ENCODE results near the gene SLC27A5. TPM values are rescaled to one million over a fixed set of nuclear protein-coding genes. Genes with fewer than 3 reads are reported as not detected.
"Not testable (repeated sequence)": the region's sequence is repeated elsewhere in the genome, so short reads cannot be mapped to it uniquely, and the experiment has no call there.

SLC27A5 gene
- polyA plus RNA-seq, 6 donors from 2014 or later: 12.0 to 17.8 (median 12.7) TPM

DNA sequence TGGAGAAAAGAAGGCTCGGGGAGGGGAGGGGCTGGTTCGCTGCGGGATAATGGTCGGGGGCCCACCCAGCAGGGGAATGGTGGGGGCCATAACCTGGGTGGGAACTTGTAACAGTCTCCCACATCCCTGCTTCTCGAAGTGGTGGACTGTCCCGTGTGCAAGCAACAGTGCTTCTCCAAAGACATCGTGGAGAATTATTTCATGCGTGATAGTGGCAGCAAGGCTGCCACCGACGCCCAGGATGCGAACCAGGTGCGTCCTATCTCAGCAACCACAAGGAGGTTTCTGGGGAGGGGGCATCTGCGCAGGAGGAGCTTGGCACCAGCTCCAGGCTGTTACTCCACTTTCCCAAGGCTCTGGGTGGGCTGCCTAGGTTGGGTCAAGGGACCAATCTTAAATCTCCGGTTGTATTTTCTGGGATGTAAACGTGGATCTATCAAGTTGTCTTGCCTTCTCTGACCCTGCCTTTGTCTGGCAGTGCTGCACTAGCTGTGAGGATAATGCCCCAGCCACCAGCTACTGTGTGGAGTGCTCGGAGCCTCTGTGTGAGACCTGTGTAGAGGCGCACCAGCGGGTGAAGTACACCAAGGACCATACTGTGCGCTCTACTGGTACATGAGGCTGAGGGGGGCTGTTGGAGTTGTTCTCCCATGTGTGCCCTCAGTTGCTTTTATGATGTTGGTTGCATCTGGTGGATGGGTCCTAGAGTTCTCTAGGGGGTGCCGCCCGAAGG lies 33.7 kb upstream of the SLC27A5 start:
- peak overlapping the region; percentile 86 to 96 (median 92) for H3K4me3 Mint-ChIP-seq

DNA sequence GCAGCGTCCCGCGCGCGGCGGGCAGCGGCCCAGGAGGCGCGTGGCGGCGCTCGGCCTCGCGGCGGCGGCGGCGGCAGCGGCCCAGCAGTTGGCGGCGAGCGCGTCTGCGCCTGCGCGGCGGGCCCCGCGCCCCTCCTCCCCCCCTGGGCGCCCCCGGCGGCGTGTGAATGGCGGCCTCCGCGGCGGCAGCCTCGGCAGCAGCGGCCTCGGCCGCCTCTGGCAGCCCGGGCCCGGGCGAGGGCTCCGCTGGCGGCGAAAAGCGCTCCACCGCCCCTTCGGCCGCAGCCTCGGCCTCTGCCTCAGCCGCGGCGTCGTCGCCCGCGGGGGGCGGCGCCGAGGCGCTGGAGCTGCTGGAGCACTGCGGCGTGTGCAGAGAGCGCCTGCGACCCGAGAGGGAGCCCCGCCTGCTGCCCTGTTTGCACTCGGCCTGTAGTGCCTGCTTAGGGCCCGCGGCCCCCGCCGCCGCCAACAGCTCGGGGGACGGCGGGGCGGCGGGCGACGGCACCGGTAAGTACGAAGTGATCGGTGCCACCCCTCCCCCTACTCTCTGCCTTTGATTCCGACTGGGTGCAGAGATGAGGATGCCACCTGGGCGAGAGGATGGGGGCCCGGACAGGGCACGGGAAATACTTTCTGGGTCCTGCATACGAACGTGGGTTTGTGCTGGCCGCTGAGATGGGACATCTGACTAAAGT lies 32.9 kb upstream of the SLC27A5 start:
- Mint-ChIP-seq H3K4me3 (peak overlapping the region; percentile 91 to 99 (median 94)), H3K27ac (peak overlapping the region in 5 of 6 donors; percentile 80 to 99 (median 88)), H3K36me3 (peaks cover 0 to 13% of the 10 kb centered on the region in 2 donors), H3K4me1 (peaks cover 31 to 41% (median 35%) of the 10 kb centered on the region in 3 donors), H3K27me3 (peaks cover 5 to 9% (median 8%) of the 10 kb centered on the region in 3 donors), H3K9me3 (peaks cover 0 to 4% (median 0%) of the 10 kb centered on the region in 7 donors)
- DNase-seq (no peak), ATAC-seq (ENCODE audit: low read depth in 2 of 2) (peak; percentile 44)

More for the DNA sequence above, 33.7 kb upstream of the SLC27A5 start:
- DNase-seq (no peak), ATAC-seq (ENCODE audit: low read depth in 2 of 2) (no peak)
- H3K9me3 Mint-ChIP-seq: peaks cover 0 to 4% (median 0%) of the 10 kb centered on the region in 7 donors
- peaks cover 0 to 13% of the 10 kb centered on the region in 2 donors for H3K36me3 Mint-ChIP-seq
- peaks cover 5 to 8% (median 7%) of the 10 kb centered on the region in 3 donors for H3K27me3 Mint-ChIP-seq
- H3K4me1 Mint-ChIP-seq: peaks cover 34 to 41% (median 34%) of the 10 kb centered on the region in 3 donors
- peak overlapping the region; percentile 80 to 93 (median 88) for H3K27ac Mint-ChIP-seq

GRCh38 chr19:58543826-58544590 lies 32.2 kb upstream of the SLC27A5 start, which contains the start of gene TRIM28:
TRIM28 (plus strand) TSS chr19:58544064; CDS start chr19:58544758, 694 bp downstream.
- H3K4me1 Mint-ChIP-seq: peaks cover 31 to 43% (median 42%) of the 10 kb centered on the region in 3 donors
- peaks cover 0 to 4% (median 0%) of the 10 kb centered on the region in 7 donors for H3K9me3 Mint-ChIP-seq
- ATAC-seq (ENCODE audit: low read depth in 2 of 2): peak; percentile 89 to 91

DNA sequence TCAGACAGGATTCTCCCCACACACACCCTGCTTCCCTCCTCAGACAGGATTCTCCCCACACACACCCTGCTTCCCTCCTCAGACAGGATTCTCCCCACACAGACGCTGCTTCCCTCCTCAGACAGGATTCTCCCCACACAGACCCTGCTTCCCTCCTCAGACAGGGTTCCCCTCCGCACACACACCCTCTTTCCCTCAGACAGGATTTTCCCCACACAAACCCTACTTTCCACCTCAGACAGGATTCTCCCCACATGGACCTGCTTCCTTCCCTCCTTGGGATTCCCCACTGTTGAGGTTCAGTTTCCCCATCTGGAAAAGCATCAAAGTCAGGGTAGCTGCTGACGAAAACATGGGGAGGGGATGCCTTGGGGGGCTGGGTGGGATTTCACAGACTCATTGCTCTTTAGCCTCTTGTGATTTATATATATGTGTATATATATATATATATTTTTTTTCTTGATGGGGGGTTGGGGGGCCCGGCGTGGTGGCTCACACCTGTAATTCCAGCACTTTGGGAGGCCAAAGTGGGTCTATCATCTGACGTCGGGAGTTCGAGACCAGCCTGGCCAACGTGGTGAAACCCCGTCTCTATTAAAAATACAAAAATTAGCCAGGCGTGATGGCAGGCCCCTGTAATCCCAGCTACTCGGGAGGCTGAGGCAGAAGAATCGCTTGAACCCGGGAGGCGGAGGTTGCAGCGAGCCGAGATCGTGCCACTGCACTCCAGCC lies 31.0 kb upstream of the SLC27A5 start:
- Mint-ChIP-seq H3K4me1 (peaks cover 35 to 52% (median 43%) of the 10 kb centered on the region in 3 donors), H3K4me3 (peak overlapping the region in 4 of 8 donors; percentile 16 to 99 (median 68)), H3K27ac (peak overlapping the region in 5 of 6 donors; percentile 16 to 99 (median 44)), H3K27me3 (peaks cover 5 to 22% (median 21%) of the 10 kb centered on the region in 3 donors)
- H3K9me3 Mint-ChIP-seq; ATAC-seq (ENCODE audit: low read depth in 2 of 2); DNase-seq; H3K36me3 Mint-ChIP-seq: not testable (repeated sequence)

More at GRCh38 chr19:58543826-58544590, 32.2 kb upstream of the SLC27A5 start, which contains the start of gene TRIM28:
- DNase-seq: peak; percentile 100
- peak within 1 kb of the TSS; percentile 99 to 100 (median 100) for H3K27ac Mint-ChIP-seq
- peaks cover 5 to 16% (median 15%) of the 10 kb centered on the region in 3 donors for H3K27me3 Mint-ChIP-seq
- H3K36me3 Mint-ChIP-seq: peaks cover 0 to 13% of the 10 kb centered on the region in 2 donors
- H3K4me3 Mint-ChIP-seq: peak within 1 kb of the TSS; percentile 93 to 99 (median 96)

DNA sequence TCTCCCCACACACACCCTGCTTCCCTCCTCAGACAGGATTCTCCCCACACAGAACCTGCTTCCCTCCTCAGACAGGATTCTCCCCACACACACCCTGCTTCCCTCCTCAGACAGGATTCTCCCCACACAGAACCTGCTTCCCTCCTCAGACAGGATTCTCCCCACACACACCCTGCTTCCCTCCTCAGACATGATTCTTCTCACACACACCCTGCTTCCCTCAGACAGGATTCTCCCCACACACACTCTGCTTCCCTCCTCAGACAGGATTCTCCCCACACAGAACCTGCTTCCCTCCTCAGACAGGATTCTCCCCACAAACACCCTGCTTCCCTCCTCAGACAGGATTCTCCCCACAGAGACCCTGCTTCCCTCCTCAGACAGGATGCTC lies 27.4 kb upstream of the SLC27A5 start:
- Mint-ChIP-seq H3K27me3 (peaks cover 5 to 30% (median 21%) of the 10 kb centered on the region in 3 donors), H3K4me3 (peak overlapping the region in 3 of 8 donors; percentile 63 to 73 (median 63)), H3K4me1 (peaks cover 18 to 28% (median 19%) of the 10 kb centered on the region in 3 donors), H3K27ac (peak overlapping the region in 1 of 6 donors; percentile 24)
- not testable (repeated sequence) for H3K9me3 Mint-ChIP-seq; DNase-seq; ATAC-seq (ENCODE audit: low read depth in 2 of 2); H3K36me3 Mint-ChIP-seq

DNA sequence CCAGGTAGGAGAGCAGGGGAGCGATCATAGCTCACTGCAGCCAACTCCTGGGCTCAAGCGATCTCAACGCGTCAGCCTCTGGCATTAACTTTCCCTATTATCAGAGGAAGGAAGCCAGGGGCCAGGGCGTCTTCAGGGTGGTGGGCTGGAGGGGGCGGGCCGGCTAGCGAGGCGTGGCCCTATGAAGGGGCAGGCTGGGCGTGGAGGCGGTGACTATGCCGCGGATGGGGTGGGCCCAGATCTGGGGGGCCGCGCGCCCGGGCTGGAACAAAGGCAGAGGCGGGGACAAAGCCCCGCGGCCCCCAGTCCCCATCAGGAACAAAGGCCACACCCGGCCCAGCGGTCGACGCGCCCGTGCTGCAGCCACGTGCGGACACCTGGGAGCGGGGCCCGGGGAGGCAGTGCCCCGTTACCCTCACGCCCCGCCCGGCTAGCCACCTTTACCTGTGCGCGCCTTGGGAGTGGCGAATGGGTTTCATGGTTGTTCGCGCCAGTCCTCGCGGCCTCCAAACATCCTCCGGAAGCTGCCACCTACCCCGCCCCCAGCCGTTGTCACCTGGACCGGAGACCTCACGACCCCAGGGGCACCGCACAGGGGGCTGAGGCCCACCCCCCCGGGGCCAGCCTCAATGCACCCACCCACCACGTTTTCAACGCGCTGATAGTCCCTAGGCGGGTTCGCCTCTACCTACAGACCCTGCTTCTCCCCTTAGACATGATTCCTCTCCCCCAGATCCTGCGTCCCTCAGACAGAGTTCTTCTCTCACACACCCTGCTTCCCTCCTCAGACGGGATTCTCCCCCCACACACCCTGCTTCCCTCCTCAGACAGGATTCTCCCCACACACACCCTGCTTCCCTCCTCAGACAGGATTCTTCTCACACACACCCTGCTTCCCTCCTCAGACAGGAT lies 26.7 kb upstream of the SLC27A5 start:
- DNase-seq (no peak), ATAC-seq (ENCODE audit: low read depth in 2 of 2) (peak; percentile 63 to 71)
- Mint-ChIP-seq H3K27me3 (peaks cover 0 to 30% (median 21%) of the 10 kb centered on the region in 3 donors), H3K4me3 (peak overlapping the region; percentile 63 to 89 (median 74)), H3K36me3 (no peaks in the 10 kb centered on the region), H3K4me1 (peaks cover 12 to 22% (median 13%) of the 10 kb centered on the region in 3 donors), H3K27ac (peak overlapping the region in 2 of 6 donors; percentile 7), H3K9me3 (peaks cover 0 to 2% (median 0%) of the 10 kb centered on the region in 7 donors)

DNA sequence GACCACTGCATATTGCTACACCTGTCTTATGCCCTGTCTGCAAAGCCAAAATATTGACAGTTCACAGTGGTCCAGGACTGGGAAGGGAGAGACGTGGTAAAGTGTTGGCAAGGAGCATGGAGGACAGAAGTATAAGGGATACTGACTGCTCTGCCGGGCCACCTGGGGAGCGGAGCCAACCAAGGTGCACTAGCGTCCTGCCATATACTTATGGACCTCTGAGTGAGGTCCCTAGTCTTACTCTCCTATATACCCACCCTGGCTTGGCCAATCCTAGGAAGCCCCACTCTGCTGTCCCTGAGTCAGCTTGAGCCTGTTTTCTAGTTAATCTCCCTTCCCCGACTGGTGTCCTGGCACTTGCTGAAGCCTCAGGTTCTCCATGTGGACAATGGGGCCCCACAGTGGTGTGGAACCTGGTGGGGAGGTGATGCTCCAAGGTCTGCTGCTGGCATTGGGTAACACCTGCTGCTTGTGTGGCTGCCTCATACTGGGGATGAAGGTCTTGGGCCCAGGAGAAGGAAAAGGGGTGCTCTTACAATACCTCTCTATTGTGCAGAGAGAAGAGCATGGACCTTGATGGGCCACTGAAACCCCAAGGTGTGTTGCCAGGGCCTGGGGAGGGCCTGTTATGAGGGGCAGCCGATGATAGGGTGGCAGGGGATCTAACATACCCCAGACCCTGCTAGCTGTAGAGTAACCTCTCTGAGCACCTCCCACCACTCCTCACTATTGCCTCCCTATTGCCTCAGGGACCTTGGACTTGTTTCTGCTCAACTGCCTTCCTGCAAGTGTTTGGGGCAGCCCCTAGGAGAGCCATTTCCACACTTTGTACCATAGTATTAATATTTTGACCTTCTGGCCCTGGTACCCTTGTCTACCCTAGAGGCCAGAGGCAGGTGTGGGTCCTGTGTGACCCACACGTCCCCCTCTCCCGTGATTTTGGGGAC lies 25.3 kb upstream of the SLC27A5 start:
- H3K27me3 Mint-ChIP-seq: peaks cover 0 to 22% (median 14%) of the 10 kb centered on the region in 3 donors
- peaks cover 12 to 20% (median 14%) of the 10 kb centered on the region in 3 donors for H3K4me1 Mint-ChIP-seq
- ATAC-seq (ENCODE audit: low read depth in 2 of 2) (no peak), DNase-seq (no peak)
- peak overlapping the region in 1 of 6 donors; percentile 56 for H3K27ac Mint-ChIP-seq
- H3K36me3 Mint-ChIP-seq: no peaks in the 10 kb centered on the region
- H3K4me3 Mint-ChIP-seq: peak overlapping the region in 7 of 8 donors; percentile 45 to 89 (median 73)
- peaks cover 0 to 2% (median 0%) of the 10 kb centered on the region in 7 donors for H3K9me3 Mint-ChIP-seq

GRCh38 chr19:58535857-58536256 lies 24.1 kb upstream of the SLC27A5 start:
- ATAC-seq (ENCODE audit: low read depth in 2 of 2): no peak
- Mint-ChIP-seq H3K4me1 (peaks cover 24 to 32% (median 25%) of the 10 kb centered on the region in 3 donors), H3K36me3 (no peaks in the 10 kb centered on the region), H3K27me3 (peaks cover 0 to 22% (median 14%) of the 10 kb centered on the region in 3 donors), H3K4me3 (peak overlapping the region in 1 of 8 donors; percentile 19), H3K27ac (no peak overlapping the region), H3K9me3 (peaks cover 0 to 2% (median 0%) of the 10 kb centered on the region in 7 donors)
- no peak for DNase-seq

- H3K4me3 Mint-ChIP-seq: peak overlapping the region in 6 of 8 donors; percentile 7 to 78 (median 45)
- ATAC-seq (ENCODE audit: low read depth in 2 of 2) (peak; percentile 65 to 81), DNase-seq (no peak)
- H3K9me3 Mint-ChIP-seq: no peaks in the 10 kb centered on the region
- H3K27me3 Mint-ChIP-seq: no peaks in the 10 kb centered on the region
- H3K27ac Mint-ChIP-seq: peak overlapping the region in 4 of 6 donors; percentile 35 to 90 (median 70)
- peaks cover 14 to 18% (median 16%) of the 10 kb centered on the region in 3 donors for H3K4me1 Mint-ChIP-seq
- no peaks in the 10 kb centered on the region for H3K36me3 Mint-ChIP-seq
Observed at GRCh38 chr19:58531034-58531840, 19.4 kb upstream of the SLC27A5 start.

- Mint-ChIP-seq H3K4me3 (no peak overlapping the region), H3K27me3 (no peaks in the 10 kb centered on the region), H3K27ac (no peak overlapping the region), H3K36me3 (no peaks in the 10 kb centered on the region), H3K9me3 (no peaks in the 10 kb centered on the region), H3K4me1 (peaks cover 14 to 18% (median 16%) of the 10 kb centered on the region in 3 donors)
- ATAC-seq (ENCODE audit: low read depth in 2 of 2) (no peak), DNase-seq (no peak)
Observed at GRCh38 chr19:58529405-58529804, 17.6 kb upstream of the SLC27A5 start.
